Measurements from ENCODE around the gene GOLGB1.

GOLGB1 gene

DNA sequence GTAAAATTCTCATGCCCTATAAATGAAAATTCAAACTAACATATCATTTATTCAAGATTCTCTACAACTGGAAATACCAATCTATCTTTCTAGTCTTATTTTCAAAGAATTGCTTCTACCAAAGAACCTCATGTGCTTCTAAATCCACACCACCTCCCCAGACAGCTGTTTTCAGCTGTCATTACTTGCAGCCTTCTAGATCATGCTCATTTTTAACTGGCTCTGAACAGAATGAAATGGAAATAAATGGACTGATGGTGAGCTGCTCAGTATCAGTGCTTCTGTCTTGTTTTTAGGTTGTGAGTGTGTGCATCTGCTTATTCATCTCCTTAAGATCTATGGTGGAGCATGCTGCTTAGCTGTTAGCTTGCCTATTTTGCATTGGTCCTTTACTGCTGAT is 29.4 kb downstream of the GOLGB1 start:
- Histone ChIP-seq H3K9me2 (replicated peaks; ENCODE audit: insufficient read depth, low read length) (no peaks in the 10 kb centered on the region), H3K4me3 (ENCODE audit: low read length) (no peak overlapping the region), H3K9me3 (replicated peaks; ENCODE audit: insufficient read depth, low read length) (no peaks in the 10 kb centered on the region), H3K79me2 (ENCODE audit: low read length) (peaks cover 26% of the 10 kb centered on the region; the same call in 1 of the 2 replicates), H3K4me1 (ENCODE audit: low read length) (peaks cover 38% of the 10 kb centered on the region), H3K4me2 (ENCODE audit: low read depth, low read length) (no peak overlapping the region), H3F3A (ENCODE audit: insufficient read depth, low read length) (peaks cover 20% of the 10 kb centered on the region), H3K9ac (ENCODE audit: low read length) (no peak overlapping the region), H3K27ac (ENCODE audit: low read length) (no peak overlapping the region), H4K20me1 (ENCODE audit: insufficient read depth, low read length) (no peaks in the 10 kb centered on the region), H3K27me3 (replicated peaks; ENCODE audit: insufficient read depth, low read length) (no peaks in the 10 kb centered on the region), H3K36me3 (replicated peaks; ENCODE audit: insufficient read depth, low read length) (0 out of 2 replicates have a peak, but pooled peaks cover 12% of the 10 kb centered on the region), H2AFZ (ENCODE audit: low read length) (no peak overlapping the region)
- DNase-seq = no peak
- TF ChIP-seq EZH2phosphoT487 (IDR thresholded peaks at IDR 0.05; ENCODE audit: low read length) (no peak), EZH2 (optimal IDR thresholded peaks at IDR 0.05; ENCODE audit: low read depth, low read length) (no peak)
- TF ChIP-seq, protein P1, sequence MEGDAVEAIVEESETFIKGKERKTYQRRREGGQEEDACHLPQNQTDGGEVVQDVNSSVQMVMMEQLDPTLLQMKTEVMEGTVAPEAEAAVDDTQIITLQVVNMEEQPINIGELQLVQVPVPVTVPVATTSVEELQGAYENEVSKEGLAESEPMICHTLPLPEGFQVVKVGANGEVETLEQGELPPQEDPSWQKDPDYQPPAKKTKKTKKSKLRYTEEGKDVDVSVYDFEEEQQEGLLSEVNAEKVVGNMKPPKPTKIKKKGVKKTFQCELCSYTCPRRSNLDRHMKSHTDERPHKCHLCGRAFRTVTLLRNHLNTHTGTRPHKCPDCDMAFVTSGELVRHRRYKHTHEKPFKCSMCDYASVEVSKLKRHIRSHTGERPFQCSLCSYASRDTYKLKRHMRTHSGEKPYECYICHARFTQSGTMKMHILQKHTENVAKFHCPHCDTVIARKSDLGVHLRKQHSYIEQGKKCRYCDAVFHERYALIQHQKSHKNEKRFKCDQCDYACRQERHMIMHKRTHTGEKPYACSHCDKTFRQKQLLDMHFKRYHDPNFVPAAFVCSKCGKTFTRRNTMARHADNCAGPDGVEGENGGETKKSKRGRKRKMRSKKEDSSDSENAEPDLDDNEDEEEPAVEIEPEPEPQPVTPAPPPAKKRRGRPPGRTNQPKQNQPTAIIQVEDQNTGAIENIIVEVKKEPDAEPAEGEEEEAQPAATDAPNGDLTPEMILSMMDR (IDR thresholded peaks at IDR 0.05; ENCODE audit: low read length) = no peak

DNA sequence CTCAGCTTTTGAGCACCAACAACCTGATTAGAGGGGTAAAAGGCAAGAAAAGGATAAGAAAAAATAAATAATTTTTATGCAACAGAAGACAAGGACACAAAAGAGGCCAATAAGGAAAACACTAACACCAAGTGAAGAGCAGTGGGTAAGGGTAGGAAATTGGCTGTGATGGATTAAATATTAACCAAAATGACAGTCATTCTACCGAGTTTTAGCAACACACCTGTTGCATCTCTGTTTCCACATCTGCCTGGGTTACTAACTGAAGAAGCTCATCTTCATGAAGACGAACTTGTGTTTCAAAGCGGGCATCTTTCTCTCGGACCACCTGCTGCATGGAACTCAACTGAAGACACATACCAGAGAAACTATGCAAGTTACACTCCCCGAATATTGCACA is 30.1 kb downstream of the GOLGB1 start:
- Histone ChIP-seq H3K4me1 (ENCODE audit: low read length) (peaks cover 31% of the 10 kb centered on the region), H3F3A (ENCODE audit: insufficient read depth, low read length) (peaks cover 13% of the 10 kb centered on the region), H3K9ac (ENCODE audit: low read length) (no peak overlapping the region), H3K4me3 (ENCODE audit: low read length) (no peak overlapping the region), H3K36me3 (replicated peaks; ENCODE audit: insufficient read depth, low read length) (0 out of 2 replicates have a peak, but pooled peaks cover 16% of the 10 kb centered on the region), H4K20me1 (ENCODE audit: insufficient read depth, low read length) (no peaks in the 10 kb centered on the region), H3K9me2 (replicated peaks; ENCODE audit: insufficient read depth, low read length) (no peaks in the 10 kb centered on the region), H3K9me3 (replicated peaks; ENCODE audit: insufficient read depth, low read length) (no peaks in the 10 kb centered on the region), H3K4me2 (ENCODE audit: low read depth, low read length) (no peak overlapping the region), H3K27ac (ENCODE audit: low read length) (no peak overlapping the region), H2AFZ (ENCODE audit: low read length) (no peak overlapping the region), H3K79me2 (ENCODE audit: low read length) (peaks cover 21% of the 10 kb centered on the region; the same call in 1 of the 2 replicates), H3K27me3 (replicated peaks; ENCODE audit: insufficient read depth, low read length) (no peaks in the 10 kb centered on the region)
- no peak for DNase-seq
- TF ChIP-seq EZH2 (optimal IDR thresholded peaks at IDR 0.05; ENCODE audit: low read depth, low read length) = no peak
- TF ChIP-seq, protein P1 (IDR thresholded peaks at IDR 0.05; ENCODE audit: low read length) = no peak
- TF ChIP-seq EZH2phosphoT487 (IDR thresholded peaks at IDR 0.05; ENCODE audit: low read length) = no peak

DNA sequence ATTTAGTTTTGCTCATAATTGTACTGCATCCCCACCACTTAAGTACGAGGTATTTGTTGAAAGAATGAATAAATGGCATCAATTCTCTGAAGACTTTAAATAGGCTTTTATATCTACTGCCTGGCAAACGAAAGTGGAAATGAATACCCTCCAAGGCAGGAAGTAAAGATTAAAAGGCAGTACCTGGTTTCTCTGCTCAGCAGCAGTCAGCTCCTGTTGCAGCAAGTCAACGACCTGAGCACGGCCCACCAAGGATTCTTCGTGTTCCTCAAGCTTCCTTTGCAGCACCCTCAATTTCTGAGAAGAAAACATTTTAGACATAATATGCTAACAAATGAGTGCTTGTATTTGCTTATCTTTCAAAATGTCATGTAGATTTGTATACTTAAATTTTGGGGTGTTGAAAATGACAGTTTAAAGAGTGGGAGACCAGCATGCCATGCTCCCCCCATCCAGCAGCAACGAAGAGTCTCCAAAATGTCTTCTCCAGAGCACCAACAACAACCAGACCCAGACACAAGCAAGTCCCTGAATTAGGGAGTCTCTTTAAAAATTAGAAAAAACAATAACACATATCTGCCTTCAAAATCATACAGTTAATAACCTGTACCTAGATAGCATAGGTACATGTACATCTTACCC is 31.2 kb downstream of the GOLGB1 start:
- peaks cover 21% of the 10 kb centered on the region; the same call in 1 of the 2 replicates for H3K79me2 ChIP-seq (ENCODE audit: low read length)
- H3K9ac ChIP-seq (ENCODE audit: low read length) = no peak overlapping the region
- H3K9me2 ChIP-seq (replicated peaks; ENCODE audit: insufficient read depth, low read length) = no peaks in the 10 kb centered on the region
- peak overlapping the region; percentile 36; the same call in 1 of the 2 replicates for H3K27ac ChIP-seq (ENCODE audit: low read length)
- no peaks in the 10 kb centered on the region for H3K9me3 ChIP-seq (replicated peaks; ENCODE audit: insufficient read depth, low read length)
- peak overlapping the region; percentile 60 for H3K4me2 ChIP-seq (ENCODE audit: low read depth, low read length)
- no peaks in the 10 kb centered on the region for H3K27me3 ChIP-seq (replicated peaks; ENCODE audit: insufficient read depth, low read length)
- H3K36me3 ChIP-seq (replicated peaks; ENCODE audit: insufficient read depth, low read length) = 0 out of 2 replicates have a peak, but pooled peaks cover 17% of the 10 kb centered on the region
- H3K4me1 ChIP-seq (ENCODE audit: low read length) = peaks cover 23% of the 10 kb centered on the region
- no peak overlapping the region for H2AFZ ChIP-seq (ENCODE audit: low read length)
- H3F3A ChIP-seq (ENCODE audit: insufficient read depth, low read length) = peaks cover 7% of the 10 kb centered on the region; the same call in 1 of the 2 replicates
- peak overlapping the region; percentile 15; the same call in 1 of the 2 replicates for H3K4me3 ChIP-seq (ENCODE audit: low read length)
- TF ChIP-seq EZH2 (optimal IDR thresholded peaks at IDR 0.05; ENCODE audit: low read depth, low read length) = no peak
- no peak for TF ChIP-seq EZH2phosphoT487 (IDR thresholded peaks at IDR 0.05; ENCODE audit: low read length)
- TF ChIP-seq, protein P1 (IDR thresholded peaks at IDR 0.05; ENCODE audit: low read length) = no peak
- peak; percentile 81 for DNase-seq
- no peaks in the 10 kb centered on the region for H4K20me1 ChIP-seq (ENCODE audit: insufficient read depth, low read length)

All from MM.1S (cell line).